GM18909 (cell line): ENCODE results near the gene NDUFB2.
"Not testable (repeated sequence)": the region's sequence is repeated elsewhere in the genome, so short reads cannot be mapped to it uniquely, and the experiment has no call there.

ENCODE experiments used
- ATAC-seq: cut with Tn5 transposase; IDR thresholded peaks from one replicate; pipeline ENCODE4 v1.9.1; 2021; ENCODE audit warnings: mild to moderate bottlenecking; ENCODE audit not compliant: unreplicated experiment, poor library complexity

Gene NDUFB2

DNA sequence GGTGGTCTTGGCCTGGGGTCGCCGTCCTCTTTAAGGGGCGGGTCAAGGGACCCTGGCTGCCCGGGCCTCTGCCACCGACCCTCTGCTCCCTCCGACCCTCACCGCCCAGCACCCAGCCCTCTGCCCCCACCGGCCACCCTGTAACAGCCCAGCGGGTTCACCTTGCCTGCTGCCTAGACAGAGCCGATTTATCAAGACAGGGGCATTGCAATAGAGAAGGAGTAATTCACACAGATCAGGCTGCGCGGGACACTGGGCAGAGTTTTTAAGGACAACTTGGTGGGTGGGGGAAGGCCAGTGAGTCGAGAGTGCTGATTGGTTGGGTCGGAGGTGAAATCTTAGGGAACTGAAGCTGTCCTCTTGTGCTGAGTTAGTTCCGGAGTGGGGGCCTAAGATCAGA lies 24.5 kb upstream of the NDUFB2 start:
- no peak for ATAC-seq

DNA sequence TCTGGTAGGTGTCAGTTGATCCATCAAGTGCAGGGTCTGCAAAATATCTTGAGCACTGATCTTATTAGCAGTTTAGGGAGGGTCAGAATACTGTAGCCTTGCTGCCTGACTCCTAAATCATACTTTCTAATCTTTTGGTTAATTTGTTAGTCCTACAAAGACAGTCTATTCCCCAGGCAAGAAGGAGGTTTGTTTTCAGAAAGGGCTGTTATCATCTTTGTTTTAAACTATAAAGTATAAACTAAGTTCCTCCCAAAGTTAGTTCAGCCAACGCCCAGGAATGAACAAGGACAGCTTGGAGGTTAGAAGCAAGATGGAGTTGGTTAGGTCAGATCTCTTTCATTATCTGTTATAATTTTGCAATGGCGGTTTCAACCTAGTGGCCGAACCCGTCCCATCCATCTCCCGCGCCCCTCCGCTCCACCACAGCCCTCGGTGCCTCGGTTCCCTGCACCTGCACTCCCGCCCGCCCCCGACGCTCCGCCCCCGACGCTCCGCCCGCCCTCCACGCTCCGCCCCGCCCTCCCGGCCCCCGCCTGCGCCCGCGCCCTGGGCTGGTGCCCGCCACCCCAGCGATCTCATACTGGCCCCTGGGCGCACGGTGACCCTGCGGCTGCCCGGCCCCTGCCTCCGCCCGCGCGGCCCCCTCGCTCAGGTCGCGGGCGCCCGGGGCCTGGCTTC lies 24.0 kb upstream of the NDUFB2 start, which contains the start of gene ADCK2:
Gene ADCK2, plus strand, starts transcription at position 564 of the 681 bp plus-strand sequence. CDS start 386 bp downstream, outside the sequence.
- peak; percentile 50 for ATAC-seq

DNA sequence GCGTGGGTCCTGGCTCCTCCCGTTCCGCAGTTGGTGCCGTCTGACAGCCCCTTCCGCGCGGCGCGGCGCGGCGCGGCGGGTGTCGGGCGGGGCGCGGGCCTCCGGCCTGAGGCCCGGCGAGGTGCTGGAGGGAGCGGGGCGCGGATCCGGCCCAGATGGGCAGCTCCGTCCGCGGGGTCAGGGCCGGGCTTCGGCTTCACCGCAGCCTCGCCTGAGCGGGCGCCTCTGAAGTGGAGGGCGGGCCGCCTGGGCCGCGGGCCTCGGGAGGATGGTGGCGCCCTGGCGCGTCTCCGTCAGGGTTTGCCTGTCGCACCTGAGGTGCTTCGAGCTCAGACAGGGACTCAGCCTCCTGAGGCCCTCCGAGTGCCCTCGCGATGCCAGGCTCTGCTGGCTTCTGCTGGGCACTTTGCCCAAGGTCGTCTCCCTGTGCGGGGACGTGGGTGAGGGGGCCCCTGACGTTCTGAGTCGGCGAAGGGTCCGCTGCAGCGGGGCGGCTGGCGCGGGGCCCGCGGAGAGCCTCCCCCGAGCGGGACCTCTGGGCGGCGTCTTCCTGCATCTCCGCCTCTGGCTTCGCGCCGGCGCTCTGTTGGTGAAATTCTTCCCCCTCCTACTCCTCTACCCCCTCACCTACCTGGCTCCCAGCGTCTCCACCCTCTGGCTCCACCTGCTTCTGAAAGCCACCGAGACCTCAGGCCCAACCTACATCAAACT lies 23.3 kb upstream of the NDUFB2 start:
- peak; percentile 46 for ATAC-seq

DNA sequence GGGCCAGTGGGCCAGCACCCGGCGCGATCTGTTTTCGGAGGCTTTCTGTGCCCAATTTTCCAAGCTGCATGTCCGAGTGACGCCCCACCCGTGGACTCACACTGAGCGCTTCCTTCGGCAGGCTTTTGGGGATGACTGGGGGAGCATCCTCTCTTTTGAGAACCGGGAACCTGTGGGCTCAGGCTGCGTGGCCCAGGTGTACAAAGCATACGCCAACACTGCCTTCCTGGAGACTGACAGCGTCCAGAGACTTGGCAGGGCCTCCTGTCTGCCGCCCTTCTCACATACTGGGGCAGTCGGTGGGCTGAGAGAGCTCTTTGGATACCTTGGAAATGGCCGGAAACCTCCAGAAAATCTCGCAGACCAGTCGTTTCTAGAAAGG lies 22.7 kb upstream of the NDUFB2 start:
- ATAC-seq, result no peak

DNA sequence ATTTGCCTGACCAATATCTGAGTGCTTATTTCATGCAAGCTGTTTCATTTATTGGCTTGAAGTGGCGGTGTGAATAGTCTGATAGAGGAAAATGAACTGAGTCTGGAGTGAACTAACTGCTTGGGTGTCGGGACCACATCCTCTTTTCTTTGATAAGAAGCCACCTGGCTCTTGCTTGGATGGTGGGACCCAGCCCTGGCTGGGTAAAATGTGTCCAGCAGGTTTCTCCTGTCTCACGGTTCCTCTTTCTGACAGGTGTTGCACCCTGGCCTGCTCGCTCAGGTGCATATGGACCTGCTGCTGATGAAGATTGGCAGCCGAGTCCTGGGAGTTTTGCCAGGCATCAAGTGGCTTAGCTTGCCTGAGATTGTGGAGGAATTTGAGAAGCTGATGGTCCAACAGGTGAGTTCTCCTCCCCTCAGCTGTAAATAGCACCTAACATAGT lies 22.1 kb upstream of the NDUFB2 start:
- ATAC-seq, result no peak

DNA sequence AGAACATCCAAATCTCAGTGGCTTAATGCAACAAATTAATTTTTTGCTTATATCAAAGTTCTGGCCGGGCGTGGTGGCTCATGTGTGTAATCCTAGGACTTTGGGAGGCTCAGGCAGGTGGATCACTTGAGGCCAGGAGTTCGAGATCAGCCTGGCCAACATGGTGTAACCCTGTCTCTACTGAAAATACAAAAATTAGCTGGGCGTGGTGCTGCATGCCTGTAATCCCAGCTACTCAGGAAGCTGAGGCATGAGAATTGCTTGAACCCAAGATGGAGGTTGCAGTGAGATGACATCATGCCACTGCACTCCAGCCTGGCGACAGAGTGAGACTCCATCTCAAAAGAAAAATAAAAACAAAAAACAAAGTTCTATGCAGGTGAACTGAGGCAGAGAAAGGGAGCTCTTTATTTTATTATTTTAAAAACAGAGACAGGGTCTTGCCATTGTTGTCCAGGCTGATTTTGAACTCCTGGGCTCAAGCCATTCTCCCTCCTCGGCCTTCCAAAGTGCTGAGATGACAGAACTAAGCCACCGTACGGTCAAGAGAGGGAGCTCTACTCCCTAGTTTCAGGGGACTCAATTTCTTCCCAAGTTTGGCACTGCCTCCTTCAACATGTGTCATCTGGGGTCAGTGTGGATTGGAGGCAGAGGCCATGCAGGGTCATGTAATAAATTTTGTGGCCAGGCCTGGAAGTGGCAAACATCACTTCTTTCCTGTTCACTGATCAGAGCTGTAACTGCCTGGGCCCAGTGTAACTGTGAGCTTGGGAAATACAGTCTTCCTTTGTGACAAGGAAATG lies 21.4 kb upstream of the NDUFB2 start:
- ATAC-seq, result no peak

DNA sequence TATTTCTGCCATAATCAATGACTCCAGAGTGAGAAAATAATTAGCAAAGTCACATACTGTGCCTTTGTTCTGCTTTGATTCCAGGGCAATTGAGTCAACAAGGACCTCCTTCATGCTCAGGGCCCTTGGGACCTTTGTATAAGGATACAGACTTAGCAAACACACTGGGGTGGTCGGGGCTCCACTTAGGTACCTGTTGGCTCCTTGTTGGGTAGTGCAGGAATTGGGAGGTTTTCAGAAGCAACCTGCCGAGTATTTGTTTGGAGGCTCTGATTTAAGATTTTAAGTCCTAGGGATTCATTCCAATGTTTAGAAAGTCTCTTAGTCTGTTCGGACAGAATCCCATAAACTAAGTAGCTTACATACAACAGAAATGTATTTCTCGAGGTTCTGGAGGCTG lies 20.8 kb upstream of the NDUFB2 start:
- no peak for ATAC-seq

DNA sequence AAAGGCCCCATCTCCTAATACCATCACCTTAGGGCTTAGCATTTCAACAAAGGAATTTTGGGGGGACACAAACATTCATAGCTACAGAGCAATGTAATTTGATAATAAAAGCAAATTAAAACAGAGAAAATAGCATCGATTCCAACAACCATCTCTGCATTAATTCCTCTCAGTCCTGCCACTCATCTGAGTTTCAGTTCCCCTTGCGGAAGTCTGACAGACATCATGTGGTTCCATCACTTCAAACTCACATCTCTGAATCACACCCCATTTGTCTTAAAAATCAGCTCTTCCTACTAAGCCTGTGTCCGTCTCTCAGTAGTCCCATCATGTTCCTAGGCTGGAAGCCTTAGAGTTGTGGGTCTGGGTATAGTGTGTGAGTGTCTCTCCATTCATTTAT lies 20.2 kb upstream of the NDUFB2 start:
- ATAC-seq, result peak; percentile 52

DNA sequence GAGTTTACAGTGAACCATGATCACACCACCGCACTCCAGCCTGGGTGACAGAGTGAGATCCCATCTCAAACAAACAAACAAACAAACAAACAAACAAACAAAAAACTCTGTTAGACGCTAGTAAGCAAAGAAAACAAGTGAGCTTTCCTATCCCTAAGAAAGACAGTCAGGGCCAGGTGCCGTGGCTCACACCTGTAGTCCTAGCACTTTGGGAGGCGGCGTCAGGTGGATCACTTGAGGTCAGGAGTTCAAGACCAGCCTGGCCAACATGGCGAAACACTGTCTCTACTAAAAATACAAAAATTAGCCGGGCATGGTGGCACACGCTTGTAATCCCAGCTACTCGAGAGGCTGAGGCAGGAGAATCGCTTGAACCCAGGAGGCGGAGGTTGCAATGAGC lies 19.6 kb upstream of the NDUFB2 start:
- ATAC-seq, result not testable (repeated sequence)

DNA sequence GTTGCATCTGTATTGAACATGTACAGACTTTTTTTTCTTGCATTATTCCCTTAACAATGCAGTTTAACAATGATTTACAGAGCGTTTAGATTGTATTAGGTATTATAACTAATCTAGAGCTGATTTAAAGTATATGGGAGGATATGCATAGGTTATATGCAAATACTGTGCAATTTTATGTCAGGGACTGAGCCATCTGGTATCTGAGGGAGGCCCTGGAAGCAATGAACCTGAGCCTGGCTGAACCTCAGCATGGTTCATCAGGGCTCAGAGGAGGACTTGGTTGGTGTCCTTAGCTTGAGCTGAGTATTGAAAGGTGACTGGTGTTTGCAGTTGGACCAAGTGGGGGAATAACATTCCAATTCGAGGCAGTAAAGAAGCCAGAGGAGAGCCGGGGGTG lies 19.0 kb upstream of the NDUFB2 start:
- no peak for ATAC-seq

DNA sequence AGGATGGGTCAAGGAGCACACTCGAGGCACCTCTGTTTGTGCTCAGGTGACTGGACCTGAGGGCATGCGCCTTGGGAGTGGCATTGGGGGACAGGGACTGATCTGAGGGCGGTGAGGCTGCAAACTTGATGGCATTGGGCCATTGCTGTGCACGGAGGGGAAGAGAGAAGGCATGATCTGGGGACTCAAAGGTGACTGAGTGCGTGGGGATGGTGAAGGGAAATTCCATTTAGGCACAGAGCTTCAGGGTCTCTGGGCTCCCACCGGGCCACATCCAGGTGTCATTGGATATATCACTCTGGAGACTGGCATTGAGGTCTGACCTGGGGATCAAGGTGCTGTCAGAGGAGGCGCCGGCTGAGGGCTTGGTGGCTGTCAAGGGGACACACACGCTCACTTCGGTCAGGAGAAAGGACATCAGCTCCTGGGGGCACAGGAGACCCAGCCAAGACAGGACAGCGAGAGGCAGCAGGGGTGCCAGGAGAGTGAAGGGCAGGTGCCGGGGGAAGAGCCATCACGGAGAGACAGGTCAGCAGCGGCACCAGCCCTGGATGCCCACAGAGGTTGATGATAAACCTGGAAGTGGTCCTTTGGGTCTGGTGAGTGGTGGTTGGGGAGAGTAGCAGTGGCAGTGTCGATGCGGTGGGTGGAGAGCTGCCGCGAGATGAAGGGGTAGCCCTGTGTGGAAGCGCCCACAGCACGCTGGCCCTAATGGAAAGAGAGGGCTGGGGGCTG lies 18.3 kb upstream of the NDUFB2 start:
- ATAC-seq, result no peak

DNA sequence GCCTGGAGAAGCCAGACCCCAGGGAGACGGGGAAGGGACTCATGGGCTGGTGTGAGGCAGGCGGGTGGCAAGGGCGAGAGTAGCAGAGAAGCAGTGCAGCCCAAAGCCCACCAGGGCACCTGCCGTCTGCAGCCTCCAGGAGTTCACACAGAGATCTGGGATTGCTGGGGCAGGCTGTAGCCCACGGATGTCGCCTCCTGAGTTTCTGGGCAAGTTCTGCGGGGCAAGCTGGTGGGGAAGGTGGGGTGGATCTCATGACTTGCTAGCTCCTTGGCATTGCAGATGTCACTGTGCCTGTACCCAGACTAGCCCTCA lies 17.7 kb upstream of the NDUFB2 start:
- ATAC-seq, result no peak

DNA sequence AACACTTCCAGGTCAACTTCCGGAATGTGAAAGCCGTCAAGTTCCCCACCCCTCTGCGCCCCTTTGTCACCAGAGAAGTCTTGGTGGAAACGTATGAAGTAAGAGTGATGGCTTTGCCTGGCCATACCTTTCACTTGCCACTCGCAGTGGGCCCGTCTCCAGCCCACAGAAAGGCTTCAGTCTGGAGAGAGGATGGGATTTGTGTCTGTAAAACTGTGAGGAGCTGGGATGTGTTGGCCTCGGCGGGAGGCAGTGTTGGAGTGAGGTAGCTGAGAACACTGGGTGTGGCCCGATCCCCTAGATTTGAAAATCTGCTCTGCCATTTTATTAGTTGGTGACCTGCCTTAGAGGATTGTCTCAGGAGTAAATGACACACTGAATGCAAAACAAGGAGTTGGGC lies 17.3 kb upstream of the NDUFB2 start:
- no peak for ATAC-seq

DNA sequence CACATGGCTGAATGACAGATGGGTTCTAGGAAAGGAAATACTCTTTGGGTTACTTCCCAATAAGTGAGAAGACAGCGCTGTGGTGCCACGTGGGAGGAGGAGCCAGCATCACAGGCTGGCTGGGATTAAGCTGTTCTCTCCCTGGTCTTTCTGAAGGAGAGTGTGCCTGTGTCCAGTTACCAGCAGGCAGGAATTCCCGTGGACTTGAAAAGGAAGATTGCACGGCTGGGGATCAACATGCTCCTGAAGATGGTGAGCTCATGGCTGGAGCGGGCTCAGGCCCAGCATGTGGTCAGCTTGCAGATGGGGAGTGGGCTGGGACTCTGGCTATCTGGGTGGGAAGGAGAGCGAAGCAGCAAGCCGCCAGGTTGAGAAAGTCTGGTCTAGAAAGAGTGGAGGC lies 15.6 kb upstream of the NDUFB2 start:
- ATAC-seq, result no peak

DNA sequence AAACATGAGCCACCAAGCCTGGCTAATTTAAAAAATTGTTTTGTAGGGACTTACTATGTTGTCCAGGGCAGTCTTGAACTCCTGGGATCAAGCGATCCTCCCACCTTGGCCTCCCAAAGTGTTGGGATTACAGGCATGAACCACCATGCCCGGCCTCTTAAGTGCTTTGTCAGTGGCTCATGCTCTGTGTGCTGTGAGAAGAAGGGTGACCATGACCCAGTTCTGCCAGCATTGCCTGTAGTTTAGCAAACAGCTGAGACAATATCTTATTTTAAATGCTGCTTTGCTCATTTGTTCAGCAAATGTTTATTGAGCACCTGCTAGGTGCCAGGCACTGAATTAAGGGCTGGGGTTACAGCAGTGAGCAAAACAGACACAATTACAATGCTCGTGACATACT lies 14.7 kb upstream of the NDUFB2 start:
- ATAC-seq, result no peak

DNA sequence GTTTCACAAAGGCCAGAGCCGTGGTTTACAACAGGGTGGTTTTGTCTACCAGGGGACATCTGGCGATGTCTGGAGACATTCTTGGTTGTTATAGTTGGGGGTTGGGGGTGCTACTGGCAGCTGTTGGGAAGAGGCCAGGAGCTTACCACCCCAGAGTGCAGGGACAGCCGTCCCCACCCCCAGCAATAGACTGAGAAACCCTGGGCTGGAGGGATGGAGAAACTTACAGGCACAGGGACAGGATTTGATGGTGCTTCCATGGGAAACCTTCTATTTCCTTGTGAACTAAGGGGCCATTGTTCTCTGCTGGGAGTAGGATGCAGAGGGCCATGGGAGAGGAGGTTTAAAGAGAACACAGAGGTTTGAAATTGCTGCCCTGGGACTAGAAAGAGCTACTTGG lies 12.9 kb upstream of the NDUFB2 start:
- ATAC-seq, result no peak

DNA sequence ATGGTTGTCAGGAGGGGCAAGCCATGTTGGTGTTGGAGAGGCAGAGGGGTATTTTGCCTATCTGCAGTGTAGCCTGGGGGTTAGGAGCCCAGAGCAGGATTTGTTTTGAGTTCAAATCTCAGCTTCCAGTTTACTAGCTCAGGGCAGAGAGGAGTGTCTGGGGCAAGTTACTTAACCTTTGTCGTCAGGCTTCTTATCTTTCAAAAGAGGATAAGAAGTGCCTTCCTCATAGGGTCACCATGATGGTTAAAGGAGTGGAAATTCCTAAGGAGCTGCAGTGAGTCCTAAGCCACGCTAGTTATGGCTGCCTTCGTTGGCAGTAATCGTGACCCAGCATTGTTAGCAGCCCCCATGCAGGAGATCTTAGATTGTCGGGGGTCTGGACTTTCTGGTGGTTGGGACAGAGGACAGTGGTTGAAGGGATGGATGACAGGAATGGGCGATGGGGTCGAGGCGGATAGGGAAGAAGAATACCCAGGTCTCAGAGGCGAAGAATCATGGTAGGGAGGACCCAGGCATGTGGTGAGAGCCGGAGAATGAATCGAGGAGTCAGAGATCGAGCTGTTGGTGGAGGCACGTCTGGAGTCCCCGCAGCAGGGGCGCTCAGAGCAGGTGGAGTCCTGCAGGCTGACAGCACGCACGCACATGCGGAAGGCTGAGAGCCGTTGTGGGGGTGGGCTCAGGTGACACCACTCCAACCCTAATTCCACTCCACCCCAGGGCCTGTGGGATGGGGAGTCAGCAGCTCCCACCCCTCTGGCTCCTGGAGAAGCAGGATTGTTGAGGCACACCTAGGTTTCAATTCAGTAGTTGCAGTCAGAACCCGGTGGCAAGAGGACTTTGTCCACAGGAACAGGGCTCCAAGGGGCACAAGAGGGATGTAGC lies 12.2 kb upstream of the NDUFB2 start:
- no peak for ATAC-seq

DNA sequence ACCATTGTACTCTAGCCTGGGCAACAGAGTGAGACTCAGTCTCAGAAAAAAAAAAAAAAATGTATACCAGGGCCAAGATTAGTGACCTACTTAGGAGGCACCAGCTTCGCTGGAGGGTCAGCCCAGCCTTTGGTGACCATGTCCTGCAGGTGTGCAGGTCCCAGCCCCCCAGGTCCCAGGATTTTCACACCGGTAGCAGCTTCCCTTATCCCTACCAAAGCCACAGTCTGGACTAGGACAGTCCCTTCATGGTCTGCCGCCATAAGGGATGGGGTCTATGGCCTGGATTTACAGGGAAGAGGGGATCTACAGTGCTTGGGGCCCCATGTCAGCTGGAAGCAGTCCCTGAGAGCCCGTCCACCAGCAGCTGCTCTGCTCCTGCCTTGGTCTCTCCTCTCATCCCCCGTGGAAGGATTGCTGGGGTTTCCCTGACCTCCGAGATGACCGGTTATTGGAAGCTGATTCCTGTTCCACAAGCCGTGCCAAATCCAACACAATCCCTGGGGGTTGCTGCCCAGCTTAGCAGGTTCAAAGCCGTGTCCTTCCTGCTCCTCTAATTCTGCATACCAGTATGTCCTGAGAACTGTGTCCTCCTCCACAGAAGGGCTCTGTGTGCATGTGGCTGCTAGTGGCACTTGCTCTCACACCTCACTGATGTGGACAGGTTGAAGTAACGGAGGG lies 11.0 kb upstream of the NDUFB2 start:
- no peak for ATAC-seq

DNA sequence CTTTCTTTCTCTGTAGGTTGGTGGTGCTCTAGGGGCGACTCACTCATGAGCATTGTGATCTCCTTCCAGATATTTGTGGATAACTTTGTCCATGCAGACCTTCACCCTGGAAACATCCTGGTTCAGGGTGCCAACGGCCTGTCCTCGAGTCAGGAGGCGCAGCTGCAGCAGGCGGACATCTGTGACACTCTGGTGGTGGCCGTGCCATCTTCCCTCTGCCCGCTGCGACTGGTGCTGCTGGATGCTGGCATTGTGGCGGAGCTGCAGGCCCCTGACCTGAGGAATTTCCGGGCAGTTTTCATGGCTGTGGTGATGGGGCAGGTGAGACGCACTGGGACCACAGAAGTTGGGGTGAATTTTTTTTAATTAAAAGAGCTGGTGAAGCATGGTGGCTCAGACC lies 9.6 kb upstream of the NDUFB2 start:
- ATAC-seq, result no peak
